GM10248 (cell line): Measurements from ENCODE around the gene BPHL.
"Not testable (repeated sequence)": the region's sequence is repeated elsewhere in the genome, so short reads cannot be mapped to it uniquely, and the experiment has no call there.

Source experiments
- CTCF ChIA-PET: fragments of 300-600 bp; sonication (Branson Sonifier 250); formaldehyde crosslinking; extraction: SDS; loops from one replicate; lab custom pipeline; 2021; ENCODE audit warnings: antibody characterized with exemption; lab: Yijun Ruan, JAX
- POLR2A ChIA-PET: fragments of 350-650 bp; sonication (Branson Sonifier 250); formaldehyde crosslinking; extraction: SDS; loops from one replicate; lab custom pipeline; 2020; ENCODE audit warnings: antibody characterized with exemption; lab: Yijun Ruan, JAX
- DNase-seq: peaks from one replicate; pipeline ENCODE4 v3.0.0; 2012; ENCODE audit errors: extremely low spot score
- CTCF ChIP-seq: IDR thresholded peaks from 2 replicates; pipeline ENCODE4 v1.5.1; 2012; ENCODE audit warnings: mild to moderate bottlenecking, low read depth; ENCODE audit errors: extremely low read depth, missing control alignments, control extremely low read depth

The BPHL gene

DNA sequence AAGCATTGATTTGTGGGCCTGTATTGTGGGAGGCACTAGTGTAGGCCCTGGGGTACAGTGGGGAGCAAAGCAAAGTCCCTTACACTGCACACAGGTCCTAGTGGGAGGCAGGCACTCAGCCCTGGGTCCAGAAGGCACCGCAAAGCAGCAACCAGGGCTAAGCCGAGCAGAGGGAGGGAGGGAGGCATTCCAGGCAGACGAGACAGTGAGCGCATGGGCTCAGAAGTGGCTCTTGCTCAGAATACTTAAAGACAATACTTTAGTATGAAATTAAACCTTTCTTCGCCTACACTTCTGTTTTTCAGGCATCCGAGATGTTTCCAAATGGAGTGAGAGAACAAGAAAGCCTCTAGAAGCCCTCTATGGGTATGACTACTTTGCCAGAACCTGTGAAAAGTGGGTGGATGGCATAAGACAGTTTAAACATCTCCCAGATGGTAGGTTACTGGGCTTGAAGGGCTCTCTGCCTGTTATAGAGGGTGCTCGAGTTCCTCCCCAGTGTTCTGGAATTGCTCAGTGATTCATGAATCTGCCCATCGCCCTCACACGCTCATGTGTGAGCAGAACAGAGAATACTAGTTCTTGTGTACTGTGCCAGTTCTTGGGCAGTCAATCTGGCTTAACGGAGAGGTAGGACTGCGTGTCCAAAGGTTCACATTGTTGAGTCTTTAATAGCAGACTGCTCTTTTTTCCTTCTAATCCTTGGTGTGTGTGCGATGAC is 18.7 kb downstream of the BPHL start:
- no peak for DNase-seq
- no peak for TF ChIP-seq CTCF
- POLR2A ChIA-PET = no interaction called here
- CTCF ChIA-PET = no interaction called here

DNA sequence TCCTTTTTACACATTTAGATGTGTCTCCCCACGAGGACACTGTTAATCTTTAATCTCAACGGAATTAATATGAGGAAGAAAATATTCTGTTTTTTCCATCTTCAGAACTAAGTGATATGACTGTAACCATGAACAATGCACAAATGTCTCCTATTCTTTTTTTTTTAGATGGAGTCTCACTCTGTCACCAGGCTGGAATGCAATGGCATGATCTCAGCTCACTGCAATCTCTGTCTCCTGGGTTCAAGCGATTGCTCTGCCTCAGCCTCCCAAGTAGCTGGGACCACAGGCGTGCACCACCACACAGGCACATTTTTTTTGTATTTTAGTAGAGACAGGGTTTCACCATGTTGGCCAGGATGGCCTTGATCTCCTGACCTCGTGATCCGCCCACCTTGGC is 19.4 kb downstream of the BPHL start:
- POLR2A ChIA-PET, DNase-seq: not testable (repeated sequence)
- CTCF ChIA-PET = interaction anchor here (1.2 kb wide), 1 partner anchor 10 kb away, joined by 3 read pairs; no protein-coding TSS in a partner anchor

GRCh38 chr6:3138341-3138740 is 19.8 kb downstream of the BPHL start:
- no peak for DNase-seq
- ChIA-PET POLR2A (no interaction called here), CTCF (interaction anchor here (1.2 to 2.9 kb wide), 2 partner anchors 9 to 12 kb away, joined by 3 to 9 read pairs; no protein-coding TSS in a partner anchor)
- no peak for TF ChIP-seq CTCF

GRCh38 chr6:3139090-3139903 is 20.8 kb downstream of the BPHL start:
- TF ChIP-seq CTCF = no peak
- CTCF ChIA-PET = interaction anchor here (1.0 to 2.9 kb wide), 6 partner anchors 8 to 112 kb away, joined by 3 to 10 read pairs (median 4); partner anchors contain the start of gene TUBB2A
- POLR2A ChIA-PET = no interaction called here
- DNase-seq = peak; percentile 47

- ChIA-PET CTCF (interaction anchor here (0.8 to 2.9 kb wide), 7 partner anchors 10 to 111 kb away, joined by 3 to 10 read pairs (median 3); partner anchors contain the start of gene TUBB2A), POLR2A (interaction anchor here (1.2 kb wide), 1 partner anchor 17 kb away, joined by 3 read pairs; the partner anchor contains the start of gene TUBB2A)
- no peak for DNase-seq
- no peak for TF ChIP-seq CTCF
Measured at GRCh38 chr6:3140201-3140600, 21.7 kb downstream of the BPHL start.

GRCh38 chr6:3142536-3142935 is 24.0 kb downstream of the BPHL start:
- ChIA-PET CTCF (interaction anchor here (0.7 kb wide), 1 partner anchor 17 kb away, joined by 3 read pairs; no protein-coding TSS in a partner anchor), POLR2A (interaction anchor here (1.4 kb wide), 1 partner anchor 15 kb away, joined by 3 read pairs; the partner anchor contains the start of gene TUBB2A)
- no peak for DNase-seq
- no peak for TF ChIP-seq CTCF
